Thyroid gland (tissue), 4 donors: ENCODE results near the gene LRMDA. TPM values are rescaled to one million over a fixed set of nuclear protein-coding genes. Genes with fewer than 3 reads are reported as not detected.

Experiments used
- DNase-seq, 2 donors: peaks; one replicate each; pipeline ENCODE4 v3.0.0-alpha.2; 2019
- H3K27ac ChIP-seq, 3 donors: fragments of 200-600 bp; sonication (generic); 1 replicate in 2 of 3; 2 replicates in 1 of 3; pipeline ENCODE4 v1.5.1; 2016 to 2019; ENCODE audit warnings: mild to moderate bottlenecking in 1 of 3, moderate library complexity in 1 of 3
- H3K27me3 ChIP-seq: fragments of 200-600 bp; sonication (generic); one replicate; pipeline ENCODE4 v1.5.1; 2019
- H3K36me3 ChIP-seq, 2 donors: fragments of 200-600 bp; sonication (generic); one replicate each; pipeline ENCODE4 v1.5.1; 2016 to 2019
- H3K4me1 ChIP-seq, 2 donors: fragments of 200-600 bp; sonication (generic); one replicate each; pipeline ENCODE4 v1.5.1; 2017 to 2019
- H3K4me3 ChIP-seq, 3 donors: fragments of 200-600 bp; sonication (generic); replicated peaks in 1 of 3; 1 replicate in 2 of 3; 2 replicates in 1 of 3; pipeline ENCODE4 v1.5.1; 2016; ENCODE audit warnings: mild to moderate bottlenecking in 1 of 3
- H3K9me3 ChIP-seq: fragments of 200-600 bp; sonication (generic); one replicate; pipeline ENCODE4 v1.5.1; 2017
- CTCF ChIP-seq, 6 experiments: fragments of 200-600 bp in 3 of 6; fragments of 450-650 bp in 3 of 6; sonication (generic) in 3 of 6; IDR thresholded peaks; one replicate each; pipeline ENCODE4 v1.5.1; 2016 to 2019; ENCODE audit warnings: antibody characterized with exemption in 6 of 6, mild to moderate bottlenecking in 2 of 6, inconsistent platforms in 1 of 6, moderate library complexity in 1 of 6
- POLR2A ChIP-seq, 2 donors: fragments of 450-650 bp; IDR thresholded peaks; one replicate each; pipeline ENCODE4 v1.6.1; 2017; ENCODE audit warnings: antibody characterized with exemption in 2 of 2, mild to moderate bottlenecking in 2 of 2, moderate library complexity in 1 of 2
- WGBS, 2 donors: methylation state at CpG; one replicate each; pipeline ENCODE4 v1.1.5; 2017; 5-methylcytosine and 5-hydroxymethylcytosine counted together
- intact Hi-C: fragments of 100-400 bp; cut with DNase I; formaldehyde crosslinking; loops from one replicate; pipeline ENCODE4 v1.15.1; 2023
- total RNA-seq, 4 donors: library from RNA; depleted of rRNA; stranded (reverse); fragments of >200 nt; gene quantifications; one replicate each; pipeline ENCODE4 v1.2.3, GENCODE V29; 2016

Gene LRMDA
- total RNA-seq, 4 donors from 2014 or later = 16.5 to 31.7 (median 23.2) TPM

- DNase-seq = no peak
- Histone ChIP-seq H3K27me3 (no peaks in the 10 kb centered on the region), H3K4me1 (no peaks in the 10 kb centered on the region), H3K36me3 (no peaks in the 10 kb centered on the region), H3K9me3 (no peaks in the 10 kb centered on the region), H3K27ac (no peak overlapping the region), H3K4me3 (no peak overlapping the region)
- WGBS, 2 donors = 83 to 85% methylated on average over 3 of the region's 3 CpGs
- intact Hi-C loops = no loop called here
- TF ChIP-seq CTCF (IDR thresholded peaks at IDR 0.05) (no peak), POLR2A (IDR thresholded peaks at IDR 0.05) (no peak)
Measured at GRCh38 chr10:76082232-76082631, 650.8 kb downstream of the LRMDA start.

GRCh38 chr10:76082956-76083355 is 651.5 kb downstream of the LRMDA start:
- Histone ChIP-seq H3K36me3 (no peaks in the 10 kb centered on the region), H3K27me3 (no peaks in the 10 kb centered on the region), H3K4me1 (no peaks in the 10 kb centered on the region), H3K27ac (no peak overlapping the region), H3K9me3 (no peaks in the 10 kb centered on the region), H3K4me3 (no peak overlapping the region)
- intact Hi-C loops = no loop called here
- DNase-seq = no peak
- TF ChIP-seq CTCF (IDR thresholded peaks at IDR 0.05) (no peak), POLR2A (IDR thresholded peaks at IDR 0.05) (no peak)
- WGBS, 2 donors = 83 to 100% methylated on average over 1 of the region's 1 CpG

- DNase-seq = no peak
- Histone ChIP-seq H3K36me3 (no peaks in the 10 kb centered on the region), H3K27ac (no peak overlapping the region), H3K9me3 (no peaks in the 10 kb centered on the region), H3K27me3 (no peaks in the 10 kb centered on the region), H3K4me3 (no peak overlapping the region), H3K4me1 (no peaks in the 10 kb centered on the region)
- 86 to 90% methylated on average over 8 of the region's 8 CpGs for WGBS, 2 donors
- TF ChIP-seq CTCF (IDR thresholded peaks at IDR 0.05) (no peak), POLR2A (IDR thresholded peaks at IDR 0.05) (no peak)
- intact Hi-C loops = no loop called here
Measured at GRCh38 chr10:76085002-76085816, 653.8 kb downstream of the LRMDA start.

- H3K4me3 ChIP-seq = no peak overlapping the region
- intact Hi-C loops = no loop called here
- WGBS, 2 donors = 89 to 98% methylated on average over 4 of the region's 4 CpGs
- no peaks in the 10 kb centered on the region for H3K9me3 ChIP-seq
- no peak for TF ChIP-seq CTCF (IDR thresholded peaks at IDR 0.05)
- no peak for TF ChIP-seq POLR2A (IDR thresholded peaks at IDR 0.05)
- DNase-seq = no peak
- H3K4me1 ChIP-seq = no peaks in the 10 kb centered on the region
- no peaks in the 10 kb centered on the region for H3K36me3 ChIP-seq
- no peak overlapping the region for H3K27ac ChIP-seq
- H3K27me3 ChIP-seq = no peaks in the 10 kb centered on the region
Measured at GRCh38 chr10:76085817-76086167, 654.4 kb downstream of the LRMDA start.

- 72 to 74% methylated on average over 6 of the region's 6 CpGs for WGBS, 2 donors
- Histone ChIP-seq H3K36me3 (no peaks in the 10 kb centered on the region), H3K9me3 (no peaks in the 10 kb centered on the region), H3K4me3 (no peak overlapping the region), H3K4me1 (no peaks in the 10 kb centered on the region), H3K27me3 (no peaks in the 10 kb centered on the region), H3K27ac (no peak overlapping the region)
- TF ChIP-seq POLR2A (IDR thresholded peaks at IDR 0.05) = no peak
- no peak for TF ChIP-seq CTCF (IDR thresholded peaks at IDR 0.05)
- no peak for DNase-seq
- intact Hi-C loops = no loop called here
Measured at GRCh38 chr10:76086170-76086760, 654.8 kb downstream of the LRMDA start.
